H4 (cell line): ENCODE data around the gene USB1. TPM values are rescaled to one million over a fixed set of nuclear protein-coding genes. Genes with fewer than 3 reads are reported as not detected.
"Not testable (repeated sequence)": the region's sequence is repeated elsewhere in the genome, so short reads cannot be mapped to it uniquely, and the experiment has no call there.

Experiments
- DNase-seq: peaks from one replicate; pipeline ENCODE4 v3.0.0-alpha.2; 2015; ENCODE audit warnings: low spot score
- total RNA-seq: library from RNA; depleted of rRNA; stranded (reverse); fragments of >200 nt; shearing (Covaris generic); gene quantifications from 2 replicates; pipeline ENCODE4 v1.2.3, GENCODE V29; 2014

USB1 gene
- total RNA-seq, 1 experiment from 2014 or later, result 28.6 TPM

DNA sequence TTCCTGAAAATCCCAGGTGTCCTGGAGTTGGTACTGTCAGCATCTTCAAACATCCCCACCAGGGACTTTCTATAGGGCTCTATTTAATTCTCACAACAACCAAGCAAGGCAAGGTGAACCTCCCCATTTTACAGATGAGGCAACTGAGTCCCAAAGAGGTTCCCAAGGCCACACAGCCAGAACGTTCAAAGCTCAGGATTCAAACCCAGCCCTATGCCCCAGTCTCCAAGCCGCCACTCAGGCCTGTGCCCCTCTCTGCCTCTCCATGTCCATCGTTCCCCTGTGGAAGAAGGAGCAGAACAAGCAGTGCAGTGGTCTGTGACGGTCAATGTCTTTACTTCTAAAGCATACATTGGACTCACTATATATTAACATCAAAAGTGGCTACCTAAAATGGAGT lies 6.8 kb upstream of the USB1 start:
- DNase-seq, result no peak

GRCh38 chr16:57994778-57995177 lies 6.4 kb upstream of the USB1 start:
- peak; percentile 69 for DNase-seq

DNA sequence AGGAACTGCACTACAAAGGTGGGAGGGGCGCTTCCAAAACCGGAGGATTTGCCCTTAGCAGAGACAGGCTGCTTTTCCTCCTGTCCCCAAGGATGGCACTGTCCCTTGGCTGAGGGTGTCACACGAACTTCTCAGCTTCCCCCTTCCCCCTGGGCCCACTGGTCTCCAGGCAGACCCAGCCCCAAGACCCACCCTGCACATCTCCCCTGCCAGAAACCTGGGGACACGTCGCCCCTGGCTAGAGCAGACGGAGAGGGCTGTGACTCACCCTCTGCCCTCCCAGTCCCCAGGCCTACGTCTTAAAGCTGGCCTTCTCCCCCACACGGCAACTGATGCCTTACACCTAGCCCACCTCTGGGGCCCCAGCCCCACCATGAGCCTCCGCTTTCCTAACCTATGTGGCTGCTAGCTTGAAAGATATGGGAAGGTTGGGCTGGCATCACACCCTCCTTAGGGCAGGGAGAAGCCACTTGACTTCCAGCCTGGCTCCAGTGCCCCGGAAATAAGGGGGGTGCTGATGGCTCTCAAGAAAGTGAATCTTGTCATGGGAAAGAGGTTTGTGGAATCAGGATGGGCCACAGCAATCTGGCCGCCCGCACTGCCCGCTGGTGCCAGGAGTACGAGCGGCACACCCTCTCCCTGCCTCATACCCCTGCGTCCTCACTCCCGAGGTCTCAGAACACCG lies 5.3 kb upstream of the USB1 start:
- DNase-seq, result no peak

DNA sequence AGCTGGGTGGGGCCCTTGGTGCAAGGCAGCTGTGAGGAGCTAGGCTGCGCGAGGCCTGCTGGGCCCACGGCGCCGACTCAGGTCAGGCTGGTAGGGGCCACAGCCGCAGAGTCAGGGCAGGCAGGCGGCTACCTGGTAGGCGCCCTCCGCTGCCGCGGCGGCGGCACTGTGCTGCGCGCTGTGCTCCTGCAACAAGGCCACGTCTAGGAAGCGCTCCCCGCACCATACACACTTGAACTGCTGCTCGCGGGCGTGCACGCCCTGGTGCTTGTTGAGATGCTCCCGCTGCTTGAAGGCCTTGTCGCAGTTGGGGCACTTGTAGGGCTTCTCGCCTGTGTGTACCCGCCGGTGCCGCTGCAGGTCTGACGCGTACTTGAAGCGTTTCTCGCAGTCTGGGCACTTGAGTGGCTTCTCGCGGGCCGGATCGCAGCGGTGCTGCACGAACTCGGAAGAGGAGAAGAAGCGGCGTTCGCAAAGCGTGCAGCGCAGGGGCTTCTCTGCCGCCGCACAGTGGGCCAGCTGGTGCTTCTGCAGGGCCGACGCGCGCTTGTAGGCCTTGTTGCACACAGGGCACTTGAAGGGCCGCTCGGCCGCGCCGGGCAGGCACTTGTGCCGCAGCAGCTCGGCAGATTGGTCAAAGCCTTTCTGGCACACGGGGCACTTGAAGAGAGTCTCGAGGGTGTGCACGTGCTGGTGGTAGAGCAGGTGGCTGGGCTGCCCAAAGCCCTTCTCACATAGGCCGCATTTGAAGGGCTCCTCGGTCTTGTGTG lies 4.6 kb upstream of the USB1 start:
- no peak for DNase-seq

GRCh38 chr16:57997176-57997527 lies 4.1 kb upstream of the USB1 start:
- no peak for DNase-seq

GRCh38 chr16:57997528-57998265 lies 3.5 kb upstream of the USB1 start:
- no peak for DNase-seq

DNA sequence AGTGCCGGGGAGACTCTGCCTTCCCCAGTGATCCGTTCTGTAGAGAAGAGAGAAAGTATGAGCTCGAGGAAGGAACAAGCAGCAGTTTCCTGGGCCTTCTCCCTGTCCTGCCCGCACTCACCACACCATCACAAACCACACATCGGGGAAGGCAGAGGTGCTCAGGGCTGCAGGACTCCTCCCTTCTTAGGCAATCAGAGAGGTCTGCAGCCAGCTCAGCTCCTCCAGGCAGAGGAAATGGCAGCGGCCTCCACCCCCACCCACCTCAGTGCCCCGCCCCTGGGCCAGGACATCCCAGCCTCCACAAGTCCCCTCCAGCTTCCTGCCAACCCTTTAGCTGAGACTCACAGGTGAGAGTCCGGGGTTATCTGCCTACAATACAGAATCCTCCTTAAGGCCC lies 2.7 kb upstream of the USB1 start:
- DNase-seq, result peak; percentile 68

- no peak for DNase-seq
Observed at GRCh38 chr16:57998992-57999365, 2.2 kb upstream of the USB1 start.

GRCh38 chr16:57999366-57999970 lies 1.7 kb upstream of the USB1 start:
- no peak for DNase-seq

DNA sequence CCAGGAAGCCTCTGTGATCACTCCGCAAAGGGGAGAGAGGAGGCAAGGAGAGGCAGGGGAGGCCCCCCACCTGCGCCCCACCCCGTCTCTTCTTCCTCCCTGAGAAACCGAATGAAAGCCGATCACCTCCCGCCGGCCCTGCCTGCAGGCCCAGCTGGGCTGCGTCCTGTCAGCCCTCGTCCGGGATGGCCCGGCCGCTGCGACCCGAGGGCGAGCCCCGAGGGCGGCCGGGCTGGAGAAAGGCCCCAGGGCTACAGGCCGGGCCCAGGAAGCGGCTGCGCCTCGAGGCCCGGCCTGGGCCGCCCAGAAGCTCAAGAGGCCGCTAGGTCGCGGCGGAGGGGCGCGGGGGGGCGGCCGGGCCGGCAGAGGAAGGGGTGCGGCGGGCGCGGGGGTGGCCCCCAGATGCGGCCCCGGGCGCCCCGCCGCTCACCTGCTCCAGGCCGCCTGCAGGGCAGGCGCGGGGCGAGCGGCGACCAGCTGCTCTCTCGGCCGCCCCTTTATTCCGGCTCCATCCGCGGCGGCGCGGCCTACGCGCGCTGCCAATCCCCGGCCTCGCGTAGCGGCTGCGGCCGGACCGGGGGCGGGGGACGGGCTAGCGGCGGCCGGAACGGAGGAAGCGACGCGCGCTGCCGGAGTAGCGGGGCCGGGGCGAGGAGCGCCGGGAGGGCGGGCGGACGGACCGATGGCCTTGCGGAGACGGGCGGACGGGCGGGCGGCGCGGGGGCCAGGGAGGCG lies 1.1 kb upstream of the USB1 start, which contains the start of gene ZNF319:
ZNF319 (minus strand) TSS at position 702 of the 735 bp plus-strand sequence. CDS start 2,407 bp downstream, outside the sequence.
- no peak for DNase-seq

- DNase-seq, result no peak
Observed at GRCh38 chr16:58001781-58002415, 691 bp downstream of the USB1 start.

DNA sequence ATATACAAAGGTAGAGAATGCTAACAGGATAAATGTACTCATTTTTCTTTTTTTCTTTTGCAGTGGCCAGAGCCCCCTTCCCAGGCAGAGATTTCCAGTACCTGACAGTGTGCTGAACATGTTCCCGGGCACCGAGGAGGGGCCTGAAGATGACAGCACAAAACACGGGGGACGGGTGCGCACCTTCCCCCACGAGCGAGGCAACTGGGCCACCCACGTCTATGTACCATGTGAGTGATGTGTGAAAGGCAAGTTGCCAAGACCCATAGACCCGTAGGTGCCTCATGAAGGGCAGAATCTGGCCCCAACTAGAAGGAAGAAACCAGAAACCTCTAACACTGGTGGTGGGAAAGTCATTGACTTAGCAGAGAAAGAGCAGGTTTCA lies 1.2 kb downstream of the USB1 start:
- no peak for DNase-seq

DNA sequence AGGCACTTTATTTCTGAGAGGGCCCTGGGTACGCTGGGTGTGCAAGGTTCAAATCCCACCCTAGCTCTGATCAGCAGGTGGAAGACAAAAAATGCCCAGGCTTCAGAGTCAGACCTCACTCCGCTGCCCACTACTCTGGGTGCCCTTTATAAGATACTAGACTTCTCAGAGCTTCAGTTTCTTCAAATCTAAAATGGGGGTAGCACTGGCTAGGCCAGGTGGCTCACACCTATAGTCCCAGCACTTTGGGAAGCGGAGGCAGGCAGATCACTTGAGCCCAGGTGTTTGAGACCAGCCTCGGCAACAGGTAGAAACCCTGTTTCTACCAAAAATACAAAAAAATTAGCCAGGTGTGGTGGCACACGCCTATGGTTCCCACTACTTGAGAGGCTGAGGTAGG lies 1.7 kb downstream of the USB1 start:
- DNase-seq, result no peak

DNA sequence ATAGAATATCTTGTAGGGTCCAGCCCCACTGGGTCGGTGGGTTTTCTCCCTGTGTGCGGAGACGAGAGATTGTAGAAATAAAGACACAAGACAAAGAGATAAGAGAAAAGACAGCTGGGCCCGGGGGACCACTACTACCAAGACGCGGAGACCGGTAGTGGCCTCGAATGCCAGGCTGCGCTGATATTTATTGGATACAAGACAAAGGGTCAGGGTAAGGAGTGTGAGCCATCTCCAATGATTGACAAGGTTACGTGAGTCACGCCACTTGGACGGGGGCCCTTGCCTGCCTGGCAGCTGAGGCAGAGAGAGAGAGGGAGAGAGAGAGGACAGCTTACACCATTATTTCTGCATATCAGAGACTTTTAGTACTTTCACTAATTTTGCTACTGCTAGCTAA lies 3.5 kb downstream of the USB1 start:
- DNase-seq, result not testable (repeated sequence)

GRCh38 chr16:58009856-58010416 lies 8.7 kb downstream of the USB1 start:
- no peak for DNase-seq

GRCh38 chr16:58010886-58011285 lies 9.7 kb downstream of the USB1 start:
- DNase-seq, result no peak

GRCh38 chr16:58011652-58012051 lies 10.4 kb downstream of the USB1 start:
- no peak for DNase-seq

- DNase-seq, result no peak
Observed at GRCh38 chr16:58012481-58012880, 11.3 kb downstream of the USB1 start.

- no peak for DNase-seq
Observed at GRCh38 chr16:58013201-58013956, 12.2 kb downstream of the USB1 start.

- DNase-seq, result no peak
Observed at GRCh38 chr16:58016840-58017446, 15.7 kb downstream of the USB1 start.
